8988T (cell line): ENCODE measurements around the gene DUSP3.
A peak's percentile ranks its signal among the peaks of the same experiment; 100 is the strongest.

Source experiments
- DNase-seq: peaks from one replicate; pipeline ENCODE4 v3.0.0; 2011

DUSP3 gene

GRCh38 chr17:43723697-43724359 lies 54.9 kb downstream of the DUSP3 start:
- DNase-seq, result no peak

DNA sequence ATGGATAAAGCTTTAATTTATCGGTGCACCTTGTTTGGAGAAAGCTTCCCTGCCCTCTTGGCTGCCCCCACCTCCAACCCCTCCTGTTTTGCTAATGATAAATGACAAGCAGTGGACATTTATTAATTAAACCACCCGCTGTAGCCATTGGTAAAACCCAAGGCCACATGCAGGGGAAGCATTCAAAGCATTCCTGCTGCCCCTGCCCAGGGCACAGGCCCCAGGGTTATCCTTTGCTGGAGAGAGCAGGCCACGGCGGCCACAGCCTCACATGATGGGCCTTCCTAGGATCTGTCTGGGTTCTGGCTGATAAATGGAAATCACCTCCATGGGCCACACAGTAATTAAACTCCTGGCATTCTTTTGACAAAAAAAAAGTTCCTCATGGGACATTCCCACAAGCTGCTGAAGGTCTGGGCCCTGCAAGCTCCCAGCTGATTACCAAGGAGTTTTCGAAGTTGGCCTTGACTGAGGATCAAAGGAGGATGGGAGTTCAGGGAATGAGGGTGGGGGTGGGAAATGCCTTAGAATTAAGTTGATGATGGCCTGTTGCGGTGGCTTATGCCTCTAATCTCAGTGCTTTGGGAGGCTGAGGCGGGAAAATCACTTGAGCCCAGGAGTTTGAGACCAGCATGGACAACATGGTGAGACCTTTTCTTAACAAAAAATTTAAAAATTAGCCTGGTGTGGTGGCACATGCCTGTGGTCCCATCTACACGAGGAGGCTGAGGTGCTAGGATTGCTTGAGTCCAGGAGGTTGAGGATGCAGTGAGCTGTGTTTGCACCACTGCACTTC lies 55.7 kb downstream of the DUSP3 start:
- no peak for DNase-seq

DNA sequence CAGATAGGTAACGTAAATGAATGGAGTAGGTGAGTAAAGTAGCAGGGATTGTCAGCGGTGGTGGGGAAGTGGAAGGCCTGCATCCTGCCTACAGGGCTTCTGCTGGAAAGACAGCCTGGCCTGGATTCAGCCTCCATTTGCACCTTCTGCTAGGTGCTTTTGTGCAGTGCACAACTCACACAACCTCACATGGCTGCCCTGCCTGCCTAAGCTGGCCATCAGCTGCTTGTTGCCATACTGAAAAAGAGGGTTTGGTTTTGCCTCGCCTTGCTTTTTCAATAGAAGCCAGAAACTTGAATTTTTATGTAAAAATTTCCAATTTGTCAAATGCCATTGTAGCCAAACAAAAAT lies 56.5 kb downstream of the DUSP3 start:
- DNase-seq, result no peak

GRCh38 chr17:43721537-43722268 lies 57.1 kb downstream of the DUSP3 start:
- no peak for DNase-seq

DNA sequence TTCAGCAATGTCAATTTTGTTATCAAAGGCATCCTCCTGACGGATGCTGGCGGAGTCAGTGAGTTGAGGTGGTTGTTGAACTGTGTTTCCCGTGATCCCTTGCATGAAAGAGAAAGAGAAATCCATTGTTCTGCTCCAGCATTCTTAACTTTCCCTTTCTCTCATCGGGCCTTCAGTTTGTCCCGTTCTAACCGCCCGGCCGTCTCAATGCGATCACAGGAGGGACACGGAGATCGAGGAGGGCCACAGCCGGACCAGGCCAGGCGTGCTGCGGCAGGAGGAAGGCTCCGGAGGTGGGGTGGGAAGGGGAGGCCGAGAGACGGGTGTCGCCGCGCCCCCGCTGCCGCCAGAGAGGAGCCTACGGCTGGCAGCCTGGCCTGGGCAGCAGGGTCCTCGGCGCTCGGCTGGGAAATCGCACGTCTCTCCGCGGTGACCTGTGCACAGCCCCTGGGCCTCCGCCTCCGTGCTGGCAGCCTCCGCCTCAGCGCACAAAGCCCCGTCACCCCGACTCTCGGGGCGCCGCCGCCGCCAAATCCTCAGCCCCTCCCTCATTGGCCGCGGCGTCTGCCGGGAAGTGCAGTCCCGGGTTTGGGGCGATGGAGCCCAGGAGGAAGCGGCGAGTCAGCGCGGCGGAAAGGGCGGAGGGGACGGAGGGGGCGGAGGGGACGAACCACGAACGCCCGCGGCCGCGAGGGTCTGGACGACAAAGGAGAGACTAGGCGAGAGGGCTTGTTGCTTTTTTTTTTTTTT lies 58.3 kb downstream of the DUSP3 start:
- DNase-seq, result peak; percentile 63

GRCh38 chr17:43719578-43719977 lies 59.2 kb downstream of the DUSP3 start:
- DNase-seq, result no peak

- no peak for DNase-seq
Measured at GRCh38 chr17:43718544-43718943, 60.2 kb downstream of the DUSP3 start.

DNA sequence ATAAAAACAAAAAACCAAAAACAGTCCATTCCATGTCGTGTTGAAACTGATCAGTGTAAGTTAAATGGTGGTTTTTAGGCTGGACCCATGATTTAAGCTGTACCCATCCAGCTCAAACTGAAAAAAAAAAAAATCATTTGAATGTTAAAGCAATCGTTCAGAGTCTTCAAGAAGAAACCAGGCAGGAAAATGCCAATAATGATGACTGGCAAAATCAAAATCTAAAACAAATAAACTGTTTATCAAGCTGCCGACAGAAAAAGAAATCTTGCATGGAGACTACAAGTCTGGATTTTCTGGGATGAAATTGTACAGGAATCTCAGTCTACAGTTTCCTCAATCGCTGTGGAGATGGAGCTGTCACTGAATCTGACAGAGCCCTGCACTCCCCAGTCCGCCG lies 60.9 kb downstream of the DUSP3 start:
- DNase-seq, result no peak
